ENCODE data around the gene ADCY6.

Gene ADCY6

GRCh38 chr12:48827513-48828096 lies 38.7 kb upstream of the ADCY6 start:
- Histone ChIP-seq H3K79me2 (ENCODE audit: insufficient read depth, low read length) (no peaks in the 10 kb centered on the region), H3K4me2 (ENCODE audit: low read length) (no peak overlapping the region), H3K4me1 (ENCODE audit: insufficient read depth, low read length, severe bottlenecking) (no peaks in the 10 kb centered on the region), H4K20me1 (ENCODE audit: insufficient read depth, low read length) (no peaks in the 10 kb centered on the region), H3K27ac (ENCODE audit: low read depth, low read length, poor library complexity, severe bottlenecking) (no peak overlapping the region), H3K36me3 (ENCODE audit: insufficient read depth, low read length) (peaks cover 47% of the 10 kb centered on the region), H2AFZ (ENCODE audit: low read length) (no peak overlapping the region), H3K9ac (ENCODE audit: low read length) (no peak overlapping the region), H3K4me3 (ENCODE audit: low read depth, low read length, poor library complexity, severe bottlenecking) (no peak overlapping the region), H3K9me2 (ENCODE audit: low read depth, low read length) (no peaks in the 10 kb centered on the region), H3K27me3 (ENCODE audit: insufficient read depth, low read length) (no peaks in the 10 kb centered on the region), H3K9me3 (ENCODE audit: low read length) (no peaks in the 10 kb centered on the region), H3F3A (ENCODE audit: insufficient read depth, low read length) (no peaks in the 10 kb centered on the region)
- no peak for TF ChIP-seq EZH2 (IDR thresholded peaks at IDR 0.05; ENCODE audit: borderline replicate concordance, low read length)
- no peak for TF ChIP-seq CTCF (IDR thresholded peaks at IDR 0.05; ENCODE audit: low read length)

- no peaks in the 10 kb centered on the region for H3K79me2 ChIP-seq (ENCODE audit: insufficient read depth, low read length)
- H3K9ac ChIP-seq (ENCODE audit: low read length) = no peak overlapping the region
- no peaks in the 10 kb centered on the region for H3F3A ChIP-seq (ENCODE audit: insufficient read depth, low read length)
- H3K9me3 ChIP-seq (ENCODE audit: low read length) = no peaks in the 10 kb centered on the region
- H3K27ac ChIP-seq (ENCODE audit: low read depth, low read length, poor library complexity, severe bottlenecking) = no peak overlapping the region
- no peaks in the 10 kb centered on the region for H3K27me3 ChIP-seq (ENCODE audit: insufficient read depth, low read length)
- no peaks in the 10 kb centered on the region for H4K20me1 ChIP-seq (ENCODE audit: insufficient read depth, low read length)
- no peak overlapping the region for H2AFZ ChIP-seq (ENCODE audit: low read length)
- TF ChIP-seq CTCF (IDR thresholded peaks at IDR 0.05; ENCODE audit: low read length) = no peak
- no peak for TF ChIP-seq EZH2 (IDR thresholded peaks at IDR 0.05; ENCODE audit: borderline replicate concordance, low read length)
- H3K36me3 ChIP-seq (ENCODE audit: insufficient read depth, low read length) = peaks cover 41% of the 10 kb centered on the region
- no peaks in the 10 kb centered on the region for H3K9me2 ChIP-seq (ENCODE audit: low read depth, low read length)
- H3K4me2 ChIP-seq (ENCODE audit: low read length) = no peak overlapping the region
- H3K4me1 ChIP-seq (ENCODE audit: insufficient read depth, low read length, severe bottlenecking) = no peaks in the 10 kb centered on the region
- H3K4me3 ChIP-seq (ENCODE audit: low read depth, low read length, poor library complexity, severe bottlenecking) = no peak overlapping the region
These were observed 38.1 kb upstream of the ADCY6 start for GRCh38 chr12:48827026-48827425.

- no peaks in the 10 kb centered on the region for H3K79me2 ChIP-seq (ENCODE audit: insufficient read depth, low read length)
- H3K27ac ChIP-seq (ENCODE audit: low read depth, low read length, poor library complexity, severe bottlenecking) = no peak overlapping the region
- no peaks in the 10 kb centered on the region for H3K4me1 ChIP-seq (ENCODE audit: insufficient read depth, low read length, severe bottlenecking)
- H3K9ac ChIP-seq (ENCODE audit: low read length) = no peak overlapping the region
- H3K9me3 ChIP-seq (ENCODE audit: low read length) = no peaks in the 10 kb centered on the region
- no peak overlapping the region for H3K4me2 ChIP-seq (ENCODE audit: low read length)
- H3K9me2 ChIP-seq (ENCODE audit: low read depth, low read length) = no peaks in the 10 kb centered on the region
- peaks cover 34% of the 10 kb centered on the region for H3K36me3 ChIP-seq (ENCODE audit: insufficient read depth, low read length)
- H3F3A ChIP-seq (ENCODE audit: insufficient read depth, low read length) = no peaks in the 10 kb centered on the region
- TF ChIP-seq EZH2 (IDR thresholded peaks at IDR 0.05; ENCODE audit: borderline replicate concordance, low read length) = no peak
- no peak for TF ChIP-seq CTCF (IDR thresholded peaks at IDR 0.05; ENCODE audit: low read length)
- H3K4me3 ChIP-seq (ENCODE audit: low read depth, low read length, poor library complexity, severe bottlenecking) = no peak overlapping the region
- no peaks in the 10 kb centered on the region for H4K20me1 ChIP-seq (ENCODE audit: insufficient read depth, low read length)
- H2AFZ ChIP-seq (ENCODE audit: low read length) = no peak overlapping the region
- no peaks in the 10 kb centered on the region for H3K27me3 ChIP-seq (ENCODE audit: insufficient read depth, low read length)
These were observed 37.4 kb upstream of the ADCY6 start for GRCh38 chr12:48826209-48826855.
